HG02870 (cell line): ENCODE data around the gene AFAP1.

Experiments
- ATAC-seq: cut with Tn5 transposase; IDR thresholded peaks from one replicate; pipeline ENCODE4 v1.9.1; 2021; ENCODE audit warnings: mild to moderate bottlenecking, moderate library complexity; ENCODE audit not compliant: unreplicated experiment

Gene AFAP1

GRCh38 chr4:7826176-7826908, 113.3 kb downstream of the AFAP1 start:
- ATAC-seq = no peak

- ATAC-seq = no peak
Observed at GRCh38 chr4:7824218-7824617, 115.4 kb downstream of the AFAP1 start.

GRCh38 chr4:7823416-7823824, 116.2 kb downstream of the AFAP1 start:
- ATAC-seq = no peak

- ATAC-seq = no peak
Observed at GRCh38 chr4:7822877-7823276, 116.8 kb downstream of the AFAP1 start.

- ATAC-seq = no peak
Observed at GRCh38 chr4:7822137-7822505, 117.5 kb downstream of the AFAP1 start.

GRCh38 chr4:7821245-7822136, 118.2 kb downstream of the AFAP1 start:
- ATAC-seq = no peak

- ATAC-seq = no peak
Observed at GRCh38 chr4:7820031-7820818, 119.4 kb downstream of the AFAP1 start.

GRCh38 chr4:7819446-7819845, 120.2 kb downstream of the AFAP1 start:
- ATAC-seq = no peak

- no peak for ATAC-seq
Observed at GRCh38 chr4:7818399-7818911, 121.2 kb downstream of the AFAP1 start.

- ATAC-seq = no peak
Observed at GRCh38 chr4:7817877-7818398, 121.7 kb downstream of the AFAP1 start.

GRCh38 chr4:7816771-7817170, 122.9 kb downstream of the AFAP1 start:
- no peak for ATAC-seq

GRCh38 chr4:7815981-7816380, 123.7 kb downstream of the AFAP1 start:
- no peak for ATAC-seq

GRCh38 chr4:7815562-7815961, 124.1 kb downstream of the AFAP1 start:
- ATAC-seq = no peak

GRCh38 chr4:7814451-7814850, 125.2 kb downstream of the AFAP1 start:
- ATAC-seq = no peak

- ATAC-seq = no peak
Observed at GRCh38 chr4:7813674-7814073, 126.0 kb downstream of the AFAP1 start.

GRCh38 chr4:7812921-7813320, 126.7 kb downstream of the AFAP1 start:
- no peak for ATAC-seq

GRCh38 chr4:7812231-7812857, 127.3 kb downstream of the AFAP1 start:
- ATAC-seq = no peak

GRCh38 chr4:7811536-7812191, 128.0 kb downstream of the AFAP1 start:
- ATAC-seq = no peak

GRCh38 chr4:7810783-7811535, 128.7 kb downstream of the AFAP1 start:
- no peak for ATAC-seq
